HTR-8/SVneo (cell line): ENCODE data around the gene KIF16B.
"Not testable (repeated sequence)": the region's sequence is repeated elsewhere in the genome, so short reads cannot be mapped to it uniquely, and the experiment has no call there.

Source experiments
- DNase-seq: peaks from one replicate; pipeline ENCODE4 v3.0.0; 2011; ENCODE audit warnings: low spot score, mixed read lengths; ENCODE audit not compliant: insufficient read length
- FAIRE-seq: peaks from 2 replicates; lab custom pipeline; 2011; peaks lifted over from hg19 to GRCh38; lab: Jason Lieb, UNC

KIF16B gene

GRCh38 chr20:16590041-16590633 is 16.9 kb upstream of the KIF16B start:
- DNase-seq (no peak), FAIRE-seq (no peak)

DNA sequence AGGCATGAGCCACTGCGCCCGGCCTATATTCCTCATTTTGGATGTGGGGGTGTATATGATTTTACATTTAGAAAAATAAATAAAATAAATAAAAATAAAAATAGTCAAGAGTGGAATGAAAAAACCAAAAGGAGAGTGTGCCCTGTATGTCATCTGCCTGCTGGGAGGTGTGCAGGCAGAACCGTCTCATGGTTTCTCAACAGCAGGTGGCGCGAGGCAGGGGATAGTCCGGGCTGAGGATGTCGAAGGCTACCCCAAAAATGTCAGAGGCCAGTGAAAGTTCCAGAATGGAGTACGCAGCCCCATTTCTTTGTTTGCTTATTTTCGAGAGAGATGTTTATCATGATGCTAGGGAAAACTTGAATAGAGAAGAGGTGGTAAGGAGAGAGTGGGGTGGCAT is 16.4 kb upstream of the KIF16B start:
- DNase-seq (no peak), FAIRE-seq (no peak)

DNA sequence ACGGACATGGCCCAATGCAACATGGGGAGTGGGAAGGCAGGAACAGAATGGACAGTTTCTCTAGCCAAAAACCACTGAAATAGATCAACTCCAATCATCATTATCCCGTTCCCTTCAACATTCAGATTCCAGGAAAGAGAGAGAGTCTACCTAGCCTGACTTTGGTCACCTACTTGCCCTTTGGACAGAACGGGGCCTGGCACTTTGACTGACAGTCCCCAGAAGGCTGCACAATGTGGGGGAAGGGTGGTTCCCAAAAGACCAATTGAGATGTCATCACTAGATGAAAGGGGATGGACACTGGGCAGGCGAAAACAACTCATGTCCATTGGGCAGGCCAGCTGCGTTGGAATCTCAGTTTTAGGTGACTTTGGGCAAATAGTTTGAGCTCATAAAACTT is 15.0 kb upstream of the KIF16B start:
- no peak for FAIRE-seq

DNA sequence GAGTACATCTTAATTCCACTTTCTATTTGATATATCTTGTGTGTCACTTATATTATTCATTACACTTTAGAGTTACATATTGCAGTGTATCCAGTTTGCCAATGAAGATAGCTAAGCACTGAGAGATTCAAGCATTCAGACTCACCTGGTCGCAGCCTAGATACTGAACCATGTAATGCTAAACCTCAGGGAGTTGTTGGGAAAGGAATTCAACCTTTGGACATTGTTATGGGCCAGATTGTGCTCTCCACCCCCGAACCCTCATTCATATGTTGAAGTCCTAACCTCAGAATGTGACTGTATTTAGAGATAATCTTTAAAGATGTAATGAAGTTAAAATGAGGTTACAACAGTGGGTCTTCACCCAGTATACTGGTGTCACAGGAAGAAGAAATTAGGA is 13.8 kb upstream of the KIF16B start:
- FAIRE-seq (no peak), DNase-seq (no peak)

More for the DNA sequence above, 15.0 kb upstream of the KIF16B start:
- no peak for DNase-seq

DNA sequence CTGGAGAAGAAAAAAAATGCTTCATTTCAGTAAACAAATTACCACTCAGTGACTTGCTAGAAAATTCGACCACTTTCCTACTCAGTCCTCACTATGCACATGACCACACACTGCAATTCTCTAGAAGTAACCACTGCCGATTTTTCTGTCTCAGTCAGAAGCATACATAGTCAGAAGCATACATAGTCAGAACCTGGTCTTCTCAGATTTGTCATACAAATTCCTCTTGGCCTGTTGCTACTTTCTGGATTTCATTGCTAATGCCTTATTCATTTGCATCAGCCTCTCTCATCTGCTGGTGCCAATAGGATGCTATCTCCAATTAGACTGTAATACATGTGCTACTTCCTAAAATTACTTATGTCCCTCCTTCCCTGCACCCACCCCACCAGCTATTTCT is 10.2 kb upstream of the KIF16B start:
- DNase-seq (no peak), FAIRE-seq (no peak)

DNA sequence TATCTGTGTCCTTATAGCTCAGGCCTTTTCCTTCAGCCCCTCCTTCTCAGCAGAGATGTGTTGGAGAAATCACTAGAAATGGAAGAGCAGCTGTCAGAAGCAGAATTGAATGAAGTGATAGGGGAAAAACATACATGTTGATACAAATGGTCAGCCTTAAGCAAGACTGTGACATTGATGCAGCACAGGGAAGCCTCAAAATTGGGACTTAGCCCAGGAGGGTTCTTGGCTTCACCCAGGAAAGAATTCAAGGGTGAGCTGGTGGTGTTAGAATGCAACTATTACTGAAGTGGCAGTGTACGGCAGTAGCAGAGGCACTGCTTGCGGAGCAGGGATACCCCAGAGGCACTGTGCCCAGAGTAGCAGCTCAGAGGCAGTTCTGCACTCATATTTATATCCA is 8.0 kb upstream of the KIF16B start:
- DNase-seq, result no peak
- FAIRE-seq, result no peak

DNA sequence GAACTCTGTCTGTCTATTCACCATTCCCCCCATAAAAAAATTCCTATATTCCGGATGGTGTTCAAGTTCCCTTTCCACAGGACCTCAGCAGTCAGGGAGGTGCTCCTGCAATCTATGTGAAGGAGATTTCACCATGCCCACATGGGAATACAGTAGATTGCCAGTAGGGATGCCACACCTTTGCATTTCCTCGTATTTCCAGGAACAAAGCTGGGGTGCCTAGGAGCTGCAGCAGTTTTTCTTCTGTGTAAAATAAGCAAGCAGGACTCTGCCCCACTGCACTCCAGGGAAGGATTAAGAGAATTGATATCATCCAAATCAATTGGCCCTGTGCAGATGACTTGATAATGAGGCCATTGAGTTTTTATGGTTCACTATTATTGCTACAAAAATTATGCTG is 7.4 kb upstream of the KIF16B start:
- DNase-seq (no peak), FAIRE-seq (no peak)

DNA sequence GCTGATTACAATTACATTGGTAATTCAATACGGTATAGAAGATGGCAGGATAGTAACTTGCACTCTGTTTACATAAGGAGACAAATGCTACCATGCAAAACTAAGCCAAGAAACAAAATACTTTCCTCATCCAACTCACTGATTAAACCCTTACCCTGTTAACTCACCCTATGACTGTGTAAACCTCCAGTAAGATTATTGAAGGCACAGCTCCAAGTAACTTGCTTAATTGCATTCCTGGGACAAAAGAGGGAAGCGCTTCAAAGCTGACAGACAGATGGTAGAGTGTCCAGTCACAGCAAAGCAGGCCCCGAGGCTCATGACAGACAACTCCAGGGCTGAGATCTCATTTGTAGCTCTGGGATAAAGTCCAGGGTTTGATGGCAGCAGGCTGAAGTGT is 6.9 kb upstream of the KIF16B start:
- DNase-seq (no peak), FAIRE-seq (no peak)

GRCh38 chr20:16576219-16576618 is 3.0 kb upstream of the KIF16B start:
- FAIRE-seq (no peak), DNase-seq (no peak)

DNA sequence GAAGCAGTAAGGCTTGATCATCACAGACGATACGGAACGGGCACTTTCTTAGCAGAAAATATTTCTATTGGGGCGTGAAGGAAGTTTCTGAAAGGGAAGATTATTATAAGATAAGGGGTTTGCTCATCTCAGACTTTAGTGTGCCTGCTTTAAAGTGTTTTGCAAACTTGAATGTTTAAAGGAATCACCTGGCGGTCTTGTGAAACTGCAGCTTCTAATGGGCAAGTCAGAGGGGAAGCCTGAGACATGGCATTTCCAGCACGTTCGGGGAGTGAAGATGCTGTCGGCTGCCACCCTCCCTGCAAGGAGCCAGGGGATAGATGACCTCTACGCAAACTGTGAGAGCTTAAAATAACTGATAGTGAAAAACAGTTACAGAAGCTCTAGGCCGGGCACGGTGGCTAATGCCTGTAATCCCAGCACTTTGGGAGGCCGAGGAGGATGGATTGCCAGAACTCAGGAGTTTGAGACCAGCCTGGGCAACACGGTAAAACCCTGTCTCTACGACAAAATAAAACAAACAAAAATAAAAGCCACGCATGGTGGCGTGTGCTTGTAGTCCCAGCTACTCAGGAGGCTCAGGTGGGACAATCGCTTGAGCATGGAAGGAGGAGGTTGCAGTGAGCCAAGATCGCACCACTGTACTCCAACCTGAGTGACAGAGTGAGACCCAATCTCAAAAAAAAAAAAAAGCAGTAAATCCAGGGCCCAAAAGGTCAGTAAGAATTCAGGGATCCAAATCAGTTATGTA is 2.3 kb upstream of the KIF16B start:
- DNase-seq (no peak), FAIRE-seq (no peak)

GRCh38 chr20:16574656-16575355 is 1.6 kb upstream of the KIF16B start:
- FAIRE-seq, result no peak

GRCh38 chr20:16571333-16571732 is 1.9 kb downstream of the KIF16B start:
- FAIRE-seq (no peak), DNase-seq (no peak)

More at GRCh38 chr20:16574656-16575355, 1.6 kb upstream of the KIF16B start:
- peak; percentile 37 for DNase-seq

- FAIRE-seq (no peak), DNase-seq (no peak)
Measured at GRCh38 chr20:16569246-16570153, 3.7 kb downstream of the KIF16B start.

DNA sequence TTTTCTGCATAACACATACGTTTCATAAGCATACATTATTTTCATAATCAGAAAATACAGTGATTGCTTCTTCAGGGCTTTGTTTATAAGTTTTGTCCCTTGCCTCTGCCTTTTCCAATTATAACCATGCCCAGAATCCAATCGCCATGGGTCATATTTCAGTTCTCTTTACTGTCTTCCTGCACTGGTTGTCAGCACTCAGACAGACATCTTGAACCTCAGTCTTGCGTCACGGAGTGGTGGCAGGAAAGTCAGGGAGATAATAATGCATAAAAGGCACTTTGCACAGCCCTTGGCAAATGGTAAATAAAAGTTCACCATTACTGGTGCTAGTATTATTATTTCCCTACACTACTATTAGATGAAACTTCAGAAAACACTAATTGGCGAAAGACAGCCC is 7.2 kb downstream of the KIF16B start:
- DNase-seq, result no peak
- FAIRE-seq, result no peak

GRCh38 chr20:16564079-16564478 is 9.2 kb downstream of the KIF16B start:
- FAIRE-seq, DNase-seq: not testable (repeated sequence)

- no peak for FAIRE-seq
- DNase-seq, result no peak
Measured at GRCh38 chr20:16563066-16563806, 10.0 kb downstream of the KIF16B start.

DNA sequence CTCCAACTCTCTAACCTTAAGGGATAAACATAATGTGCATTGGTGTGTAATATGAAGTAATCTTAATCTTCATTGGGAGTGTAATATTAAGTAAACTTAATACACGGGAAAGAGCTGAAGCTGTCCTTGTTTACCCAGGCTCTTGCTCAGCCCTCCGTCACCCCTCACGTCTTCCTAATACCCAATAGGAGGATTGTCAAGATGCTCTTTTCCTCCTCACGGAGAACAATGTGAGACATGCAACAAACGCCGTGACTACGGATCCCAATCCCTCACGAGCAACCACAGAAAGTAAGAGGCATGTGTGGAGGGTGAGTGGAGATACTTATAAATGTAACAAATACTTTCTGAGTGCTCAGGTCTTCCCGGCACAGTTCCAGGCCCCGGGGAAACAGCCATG is 11.0 kb downstream of the KIF16B start:
- FAIRE-seq, result no peak
- DNase-seq, result no peak

GRCh38 chr20:16560661-16561060 is 12.6 kb downstream of the KIF16B start:
- FAIRE-seq (no peak), DNase-seq (no peak)

GRCh38 chr20:16560216-16560615 is 13.0 kb downstream of the KIF16B start:
- DNase-seq (no peak), FAIRE-seq (no peak)

DNA sequence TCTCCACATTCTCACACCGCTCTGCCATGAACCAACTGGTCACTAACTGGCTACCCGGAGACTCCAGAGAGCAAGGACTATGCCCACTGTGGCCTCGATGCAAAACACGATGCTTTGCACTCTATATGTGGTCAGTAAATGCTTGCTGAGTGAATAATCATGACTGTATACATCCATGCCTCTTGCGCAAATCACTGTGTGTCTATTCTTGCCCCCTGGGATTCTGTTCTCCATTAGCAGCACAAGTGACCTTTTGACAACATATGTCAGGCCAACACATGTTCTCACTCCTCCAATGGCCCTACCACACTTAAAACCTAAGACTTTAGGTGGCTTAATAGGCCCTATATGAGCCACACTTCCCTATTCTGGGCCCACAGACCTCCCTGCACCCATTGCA is 16.9 kb downstream of the KIF16B start:
- FAIRE-seq (no peak), DNase-seq (no peak)
